Duodenal mucosa (tissue), 2 donors: Measurements from ENCODE around the gene B3GALT6.

ENCODE experiments used
- H3K27ac ChIP-seq: one replicate; pipeline ENCODE4 v1.7.0; 2013; ENCODE audit warnings: low read depth, low read length
- H3K27me3 ChIP-seq, 2 donors: one replicate each; pipeline ENCODE4 v1.7.0; 2013; ENCODE audit warnings: low read length in 2 of 2, control low read depth in 1 of 2; ENCODE audit not compliant: insufficient read depth in 2 of 2, control insufficient read depth in 1 of 2
- H3K36me3 ChIP-seq, 2 donors: one replicate each; pipeline ENCODE4 v1.7.0; 2013; ENCODE audit warnings: low read length in 2 of 2, control low read depth in 1 of 2; ENCODE audit not compliant: insufficient read depth in 2 of 2, control insufficient read depth in 1 of 2
- H3K4me1 ChIP-seq, 2 donors: one replicate each; pipeline ENCODE4 v1.7.0; 2013; ENCODE audit warnings: low read length in 2 of 2, control low read depth in 1 of 2; ENCODE audit not compliant: insufficient read depth in 2 of 2, control insufficient read depth in 1 of 2
- H3K4me3 ChIP-seq, 2 donors: one replicate each; pipeline ENCODE4 v1.7.0; 2013; ENCODE audit warnings: low read length in 2 of 2, low read depth in 1 of 2
- H3K9ac ChIP-seq, 2 donors: one replicate each; pipeline ENCODE4 v1.7.0; 2013; ENCODE audit warnings: low read length in 2 of 2, low read depth in 1 of 2
- H3K9me3 ChIP-seq, 2 donors: one replicate each; pipeline ENCODE4 v1.7.0; 2013; ENCODE audit warnings: low read length in 2 of 2, control low read depth in 1 of 2; ENCODE audit not compliant: control insufficient read depth in 1 of 2

The B3GALT6 gene

GRCh38 chr1:1225238-1225845, 6.7 kb upstream of the B3GALT6 start:
- Histone ChIP-seq H3K4me1 (peaks cover 12 to 22% of the 10 kb centered on the region in 2 donors), H3K36me3 (peaks cover 29 to 87% of the 10 kb centered on the region in 2 donors), H3K4me3 (no peak overlapping the region), H3K27ac (no peak overlapping the region), H3K9ac (no peak overlapping the region), H3K27me3 (no peaks in the 10 kb centered on the region), H3K9me3 (no peaks in the 10 kb centered on the region)

DNA sequence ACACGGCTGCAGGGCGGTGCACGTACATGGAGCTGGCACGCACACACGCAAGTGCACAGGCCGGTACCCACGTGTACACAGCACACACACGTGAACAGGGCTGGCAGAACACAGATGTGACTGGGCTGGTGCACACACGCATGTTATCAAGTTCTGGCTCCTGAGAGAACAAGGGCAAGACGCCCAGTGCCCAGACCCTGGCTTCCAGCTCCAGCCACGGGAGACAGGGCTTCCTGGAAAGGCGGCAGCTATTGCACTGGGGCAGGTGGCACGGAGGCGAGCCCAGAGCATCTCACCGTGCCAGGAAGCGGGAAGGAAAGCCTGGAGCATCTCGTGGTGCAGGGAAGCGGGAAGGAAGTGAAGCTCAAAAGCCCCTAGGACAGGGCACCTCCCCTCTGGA, 6.1 kb upstream of the B3GALT6 start:
- Histone ChIP-seq H3K9ac (no peak overlapping the region), H3K9me3 (no peaks in the 10 kb centered on the region), H3K27me3 (no peaks in the 10 kb centered on the region), H3K4me1 (peaks cover 18 to 28% of the 10 kb centered on the region in 2 donors), H3K4me3 (no peak overlapping the region), H3K36me3 (peaks cover 25 to 82% of the 10 kb centered on the region in 2 donors), H3K27ac (no peak overlapping the region)

GRCh38 chr1:1226566-1227362, 5.3 kb upstream of the B3GALT6 start:
- H3K9ac ChIP-seq = no peak overlapping the region
- H3K4me3 ChIP-seq = no peak overlapping the region
- no peaks in the 10 kb centered on the region for H3K27me3 ChIP-seq
- peaks cover 23 to 73% of the 10 kb centered on the region in 2 donors for H3K36me3 ChIP-seq
- H3K9me3 ChIP-seq = no peaks in the 10 kb centered on the region
- H3K27ac ChIP-seq = no peak overlapping the region
- H3K4me1 ChIP-seq = peaks cover 18 to 30% of the 10 kb centered on the region in 2 donors

- peaks cover 19 to 68% of the 10 kb centered on the region in 2 donors for H3K36me3 ChIP-seq
- H3K27me3 ChIP-seq = no peaks in the 10 kb centered on the region
- no peak overlapping the region for H3K4me3 ChIP-seq
- H3K9ac ChIP-seq = no peak overlapping the region
- peaks cover 18 to 29% of the 10 kb centered on the region in 2 donors for H3K4me1 ChIP-seq
- no peaks in the 10 kb centered on the region for H3K9me3 ChIP-seq
- H3K27ac ChIP-seq = no peak overlapping the region
These were observed 4.7 kb upstream of the B3GALT6 start for GRCh38 chr1:1227386-1227785.

DNA sequence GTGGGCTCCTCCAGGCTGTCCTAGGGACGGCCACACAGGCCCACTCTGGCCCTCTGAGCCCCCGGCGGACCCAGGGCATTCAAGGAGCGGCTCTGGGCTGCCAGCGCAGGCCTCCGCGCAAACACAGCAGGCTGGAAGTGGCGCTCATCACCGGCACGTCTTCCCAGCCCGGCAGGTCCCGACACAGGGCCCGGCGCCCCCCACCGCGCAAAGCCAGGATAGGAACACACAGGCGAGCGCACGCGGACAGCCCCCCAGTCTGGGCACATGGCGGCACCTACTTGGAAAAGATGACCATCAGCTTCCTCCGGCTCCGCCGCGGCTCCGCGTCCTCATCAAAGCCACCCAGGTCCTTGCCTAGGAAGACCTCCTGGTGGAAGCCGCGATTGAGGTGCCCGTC, 3.9 kb upstream of the B3GALT6 start:
- no peak overlapping the region for H3K4me3 ChIP-seq
- no peaks in the 10 kb centered on the region for H3K27me3 ChIP-seq
- peaks cover 18 to 27% of the 10 kb centered on the region in 2 donors for H3K4me1 ChIP-seq
- H3K9ac ChIP-seq = no peak overlapping the region
- H3K27ac ChIP-seq = no peak overlapping the region
- peaks cover 11 to 60% of the 10 kb centered on the region in 2 donors for H3K36me3 ChIP-seq
- no peaks in the 10 kb centered on the region for H3K9me3 ChIP-seq

DNA sequence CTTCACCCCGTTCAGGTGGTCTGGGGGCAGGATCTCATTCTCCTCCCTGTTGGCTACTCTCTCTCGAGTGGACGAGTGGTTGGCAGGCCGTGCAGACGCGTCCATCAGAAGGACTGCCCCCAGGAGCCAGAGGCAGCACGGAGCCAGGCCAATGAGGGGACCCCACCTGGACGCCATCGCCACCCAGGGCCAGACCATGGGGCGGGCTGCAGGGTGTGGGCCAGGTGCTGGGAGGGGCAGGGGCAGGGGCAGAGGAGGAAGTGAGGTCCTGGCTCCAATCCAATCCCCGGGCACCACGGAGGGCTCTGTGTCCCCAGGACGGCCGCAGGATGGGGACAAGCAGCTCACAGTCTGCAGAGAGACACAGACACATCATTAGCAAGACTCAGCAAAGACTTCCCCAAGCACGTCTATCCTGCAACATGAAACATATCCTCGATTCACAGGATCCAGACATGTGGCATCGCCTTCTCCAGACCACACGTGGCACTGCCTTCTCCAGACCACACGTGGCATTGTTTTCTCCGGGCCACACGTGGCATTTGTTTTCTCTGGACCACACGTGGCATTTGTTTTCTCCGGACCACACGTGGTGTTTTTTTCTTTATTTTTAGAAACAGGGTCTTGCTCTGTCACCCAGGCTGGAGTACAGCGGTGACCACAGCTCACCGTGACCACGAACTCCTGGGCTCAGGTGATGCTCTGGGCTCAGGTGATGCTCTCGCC, 3.3 kb upstream of the B3GALT6 start:
- no peaks in the 10 kb centered on the region for H3K9me3 ChIP-seq
- H3K9ac ChIP-seq = no peak overlapping the region
- no peak overlapping the region for H3K27ac ChIP-seq
- H3K27me3 ChIP-seq = no peaks in the 10 kb centered on the region
- H3K36me3 ChIP-seq = peaks cover 9 to 55% of the 10 kb centered on the region in 2 donors
- H3K4me1 ChIP-seq = peaks cover 18 to 27% of the 10 kb centered on the region in 2 donors
- H3K4me3 ChIP-seq = no peak overlapping the region

DNA sequence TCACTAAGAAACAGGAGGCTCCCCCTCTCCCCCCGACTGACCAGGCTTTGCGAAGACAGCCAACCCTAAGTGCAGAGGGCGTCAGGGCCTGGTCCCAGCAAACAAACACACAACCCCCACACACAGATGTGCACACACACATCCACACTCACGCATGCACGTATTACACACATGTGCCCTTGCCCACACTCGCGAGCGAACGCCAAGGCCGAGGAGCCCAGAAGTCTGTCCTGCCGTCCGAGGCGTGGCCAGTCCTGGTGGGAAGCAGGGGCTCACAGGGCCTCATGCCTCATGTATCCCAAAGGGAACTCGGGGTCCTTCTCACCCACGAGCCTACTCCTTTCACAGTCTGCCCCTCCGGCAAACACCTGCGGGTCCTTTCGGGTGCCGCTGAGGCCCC, 2.3 kb upstream of the B3GALT6 start:
- Histone ChIP-seq H3K27me3 (no peaks in the 10 kb centered on the region), H3K4me1 (peaks cover 18 to 27% of the 10 kb centered on the region in 2 donors), H3K4me3 (peak overlapping the region; percentile 73 to 99), H3K9ac (no peak overlapping the region), H3K36me3 (peaks cover 9 to 50% of the 10 kb centered on the region in 2 donors), H3K27ac (no peak overlapping the region), H3K9me3 (no peaks in the 10 kb centered on the region)

DNA sequence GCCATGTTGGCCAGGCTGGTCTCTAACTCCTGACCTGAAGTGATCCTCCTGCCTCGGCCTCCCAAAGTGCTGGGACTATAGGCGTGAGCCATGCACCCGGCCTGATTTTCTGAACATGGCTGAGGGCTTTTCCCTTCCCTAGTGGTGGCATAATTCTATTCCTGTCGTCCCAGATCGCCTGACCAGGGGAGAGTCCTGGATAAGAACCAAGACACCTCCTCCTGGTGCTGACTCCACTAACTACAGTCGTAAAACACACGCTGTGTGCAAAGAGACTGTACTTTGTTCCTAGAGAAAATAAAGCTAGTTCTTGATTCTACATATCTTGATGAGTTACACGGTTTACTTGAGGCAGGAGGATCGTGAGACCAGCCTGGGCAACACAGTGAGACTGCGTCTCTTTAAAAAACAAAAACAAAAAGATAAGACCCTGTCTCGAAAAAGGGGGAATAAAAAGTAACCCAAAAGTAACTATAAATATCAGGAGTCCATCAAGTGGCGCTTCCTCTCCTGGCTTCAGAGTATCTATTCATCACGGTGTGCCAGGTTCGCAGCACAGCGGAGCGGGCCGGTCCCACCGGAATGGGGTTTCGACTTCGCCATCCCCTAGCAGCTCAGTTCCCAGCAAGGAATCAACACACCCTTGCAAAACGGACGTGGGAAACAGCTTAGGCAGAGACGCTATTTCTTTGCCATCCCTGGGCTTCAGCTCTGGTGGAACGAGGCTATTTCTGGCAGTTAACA, 1.2 kb upstream of the B3GALT6 start:
- no peaks in the 10 kb centered on the region for H3K9me3 ChIP-seq
- H3K9ac ChIP-seq = peak overlapping the region; percentile 79 to 88
- peaks cover 9 to 41% of the 10 kb centered on the region in 2 donors for H3K36me3 ChIP-seq
- peak overlapping the region; percentile 50 for H3K27ac ChIP-seq
- peaks cover 18 to 27% of the 10 kb centered on the region in 2 donors for H3K4me1 ChIP-seq
- peak overlapping the region; percentile 73 to 99 for H3K4me3 ChIP-seq
- no peaks in the 10 kb centered on the region for H3K27me3 ChIP-seq

DNA sequence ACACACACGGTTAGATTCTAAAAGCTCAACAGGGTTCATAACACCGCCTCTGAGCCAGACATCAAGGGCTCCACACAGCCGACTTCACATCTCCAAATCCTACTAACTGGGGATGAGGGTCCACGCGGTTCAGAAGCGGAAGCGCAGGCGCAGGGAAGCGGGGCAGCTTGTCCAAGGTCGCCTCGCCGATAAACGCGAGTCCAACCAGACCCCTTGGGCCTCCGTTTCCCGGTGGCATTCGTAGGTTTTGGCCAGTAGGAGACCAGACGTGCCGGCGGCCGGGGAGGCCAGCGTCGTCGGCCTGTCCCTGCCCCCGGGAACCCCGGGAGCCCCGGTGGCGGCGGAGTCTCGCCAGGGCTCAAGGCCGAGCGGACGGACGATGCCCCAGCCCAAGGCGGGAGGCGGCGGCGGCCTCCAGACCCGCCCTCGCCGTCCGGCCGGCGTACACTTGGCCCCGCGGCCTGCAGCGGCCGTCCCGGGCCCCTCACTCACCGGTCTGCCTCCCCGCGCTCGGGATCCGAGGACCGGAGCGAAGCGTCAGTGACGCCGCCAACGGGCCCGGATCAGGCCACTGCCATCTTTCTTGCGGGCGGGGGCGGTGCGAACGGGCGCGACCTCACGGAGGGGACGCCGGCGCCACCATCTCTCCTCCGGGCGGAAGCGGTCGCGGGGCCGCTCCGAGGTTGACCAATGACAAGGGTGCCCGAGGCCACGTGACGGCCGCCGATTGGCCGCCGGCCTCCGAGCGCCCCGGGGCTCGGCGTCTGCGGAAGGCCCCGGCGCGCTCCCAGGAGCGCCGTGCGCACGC, 433 bp upstream of the B3GALT6 start, which contains the start of gene SDF4:
Gene SDF4, minus strand, starts transcription at position 602 of the 808 bp plus-strand sequence. CDS start 3,229 bp downstream, outside the sequence.
- Histone ChIP-seq H3K4me1 (peaks cover 18 to 27% of the 10 kb centered on the region in 2 donors), H3K9ac (peak within 1 kb of the TSS; percentile 79 to 88), H3K9me3 (no peaks in the 10 kb centered on the region), H3K27me3 (peaks cover 0 to 3% of the 10 kb centered on the region in 2 donors), H3K27ac (peak within 1 kb of the TSS; percentile 50), H3K36me3 (peaks cover 9 to 33% of the 10 kb centered on the region in 2 donors), H3K4me3 (peak within 1 kb of the TSS; percentile 73 to 99)
